ENCODE results near the gene SCAF8. TPM values are rescaled to one million over a fixed set of nuclear protein-coding genes. Genes with fewer than 3 reads are reported as not detected.
A peak's percentile ranks its signal among the peaks of the same experiment; 100 is the strongest.
"Not testable (repeated sequence)": the region's sequence is repeated elsewhere in the genome, so short reads cannot be mapped to it uniquely, and the experiment has no call there.

SCAF8 gene
- total and polyA plus RNA-seq, 2 experiments from 2014 or later: 10.3 to 22.3 TPM

DNA sequence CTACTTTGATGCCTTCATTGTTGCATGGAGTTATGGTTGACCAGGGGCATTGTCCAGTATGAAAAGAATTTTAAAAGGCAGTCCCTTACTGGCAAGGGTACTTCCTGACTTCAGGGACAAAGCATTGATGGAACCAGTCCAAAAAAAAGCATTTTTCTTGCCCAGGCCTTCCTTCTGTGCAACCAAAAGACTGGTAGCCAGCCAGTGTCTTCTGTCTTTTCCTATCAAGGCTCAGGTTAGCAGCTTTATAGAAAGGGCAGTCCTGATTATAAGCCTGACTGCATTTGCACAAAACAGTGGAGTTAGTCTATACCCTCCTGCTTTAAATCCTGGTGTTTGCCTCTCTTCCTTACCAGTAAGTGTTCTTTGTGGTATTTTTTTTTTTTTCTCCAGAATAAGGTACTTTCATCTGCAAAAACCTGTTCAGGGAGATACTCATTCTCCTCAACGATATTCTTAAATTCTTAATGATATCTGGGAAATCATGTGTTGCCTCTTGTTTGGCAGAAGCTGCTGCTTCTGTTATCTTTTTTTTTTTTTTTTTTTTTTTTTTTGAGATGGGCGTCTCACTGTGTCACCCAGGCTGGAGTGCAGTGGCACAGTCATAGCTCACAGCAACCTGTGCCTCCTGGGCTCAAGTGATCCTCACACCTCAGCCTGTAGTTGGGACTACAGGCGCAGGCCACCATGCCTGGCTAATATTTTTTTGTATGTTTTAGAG is 33.9 kb downstream of the SCAF8 start:
- H3K36me3 ChIP-seq (ENCODE audit: low read depth): no peaks in the 10 kb centered on the region
- no peak overlapping the region for H3K27ac ChIP-seq
- 56 to 68% methylated on average over 3 of the region's 3 CpGs for WGBS, 2 experiments (ENCODE audit: low coverage in 1 of 2, low lambda C conversion rate in 2 of 2, missing lambda C conversion rate in 2 of 2)
- no peak overlapping the region for H3K4me2 ChIP-seq (ENCODE audit: unreplicated experiment)
- H4K20me1 ChIP-seq (ENCODE audit: insufficient read depth): peaks cover 72% of the 10 kb centered on the region
- H3K9ac ChIP-seq: no peak overlapping the region
- H3F3A ChIP-seq (ENCODE audit: insufficient read depth): 0 out of 2 replicates have a peak, but pooled peaks cover 12% of the 10 kb centered on the region
- H3K9me3 ChIP-seq (ENCODE audit: low read depth): no peaks in the 10 kb centered on the region
- H3K9me2 ChIP-seq (ENCODE audit: insufficient read depth): no peaks in the 10 kb centered on the region
- no peak for TF ChIP-seq EZH2phosphoT487 (IDR thresholded peaks at IDR 0.05; ENCODE audit: insufficient read depth, low read depth)
- no peak for TF ChIP-seq EZH2 (IDR thresholded peaks at IDR 0.05; ENCODE audit: insufficient read depth, poor library complexity, severe bottlenecking)
- peak; percentile 28 for DNase-seq
- in situ Hi-C loops (cut with MboI): no loop called here
- no peak overlapping the region for H3K4me3 ChIP-seq
- H2AFZ ChIP-seq: no peak overlapping the region
- no peaks in the 10 kb centered on the region for H3K27me3 ChIP-seq (replicated peaks; ENCODE audit: insufficient read depth)
- peaks cover 13% of the 10 kb centered on the region for H3K4me1 ChIP-seq (ENCODE audit: insufficient read depth)
- H3K79me2 ChIP-seq (ENCODE audit: insufficient read depth): peaks cover 100% of the 10 kb centered on the region

- Histone ChIP-seq H3F3A (ENCODE audit: insufficient read depth) (0 out of 2 replicates have a peak, but pooled peaks cover 12% of the 10 kb centered on the region), H3K4me2 (ENCODE audit: unreplicated experiment) (no peak overlapping the region), H3K9ac (no peak overlapping the region), H4K20me1 (ENCODE audit: insufficient read depth) (peaks cover 66% of the 10 kb centered on the region), H3K36me3 (ENCODE audit: low read depth) (no peaks in the 10 kb centered on the region), H3K79me2 (ENCODE audit: insufficient read depth) (peaks cover 100% of the 10 kb centered on the region), H3K9me3 (ENCODE audit: low read depth) (no peaks in the 10 kb centered on the region), H2AFZ (no peak overlapping the region), H3K27ac (no peak overlapping the region), H3K4me1 (ENCODE audit: insufficient read depth) (peaks cover 13% of the 10 kb centered on the region), H3K4me3 (no peak overlapping the region), H3K9me2 (ENCODE audit: insufficient read depth) (no peaks in the 10 kb centered on the region), H3K27me3 (replicated peaks; ENCODE audit: insufficient read depth) (no peaks in the 10 kb centered on the region)
- DNase-seq: no peak
- in situ Hi-C loops (cut with MboI): no loop called here
- WGBS, 2 experiments (ENCODE audit: low coverage in 1 of 2, low lambda C conversion rate in 2 of 2, missing lambda C conversion rate in 2 of 2): 79 to 82% methylated on average over 3 of the region's 3 CpGs
- TF ChIP-seq EZH2phosphoT487 (IDR thresholded peaks at IDR 0.05; ENCODE audit: insufficient read depth, low read depth): no peak
- no peak for TF ChIP-seq EZH2 (IDR thresholded peaks at IDR 0.05; ENCODE audit: insufficient read depth, poor library complexity, severe bottlenecking)
These were observed 35.1 kb downstream of the SCAF8 start for GRCh38 chr6:154768280-154768679.

DNA sequence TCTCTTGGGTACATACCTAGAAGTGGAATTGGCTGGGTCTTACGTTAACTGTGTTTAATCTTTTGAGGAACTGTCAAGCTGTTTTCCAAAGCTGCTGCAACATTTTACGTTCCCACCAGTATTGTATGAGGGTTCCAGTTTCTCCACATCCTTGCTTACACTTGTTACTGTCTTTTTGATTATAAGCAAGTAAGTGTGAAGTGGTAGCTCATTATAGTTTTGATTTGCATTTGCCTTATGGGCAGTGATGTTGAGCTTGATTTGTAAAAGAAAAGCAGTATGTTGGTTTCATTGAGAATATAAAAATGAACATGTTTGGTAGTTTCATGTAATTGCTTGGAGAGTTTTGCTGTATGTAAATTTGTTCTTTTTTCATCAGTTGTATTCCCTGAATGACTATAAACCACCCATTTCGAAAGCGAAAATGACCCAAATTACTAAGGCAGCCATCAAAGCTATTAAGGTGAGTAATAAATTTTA is 40.4 kb downstream of the SCAF8 start:
- in situ Hi-C loops (cut with MboI): no loop called here
- 93 to 94% methylated on average over 4 of the region's 4 CpGs for WGBS, 2 experiments (ENCODE audit: low coverage in 1 of 2, low lambda C conversion rate in 2 of 2, missing lambda C conversion rate in 2 of 2)
- Histone ChIP-seq H3K9me3 (ENCODE audit: low read depth) (no peaks in the 10 kb centered on the region), H3K36me3 (ENCODE audit: low read depth) (0 out of 2 replicates have a peak, but pooled peaks cover 11% of the 10 kb centered on the region), H3K79me2 (ENCODE audit: insufficient read depth) (peaks cover 100% of the 10 kb centered on the region), H3F3A (ENCODE audit: insufficient read depth) (no peaks in the 10 kb centered on the region), H3K4me3 (no peak overlapping the region), H3K27me3 (replicated peaks; ENCODE audit: insufficient read depth) (no peaks in the 10 kb centered on the region), H3K27ac (no peak overlapping the region), H2AFZ (no peak overlapping the region), H3K4me2 (ENCODE audit: unreplicated experiment) (no peak overlapping the region), H4K20me1 (ENCODE audit: insufficient read depth) (peaks cover 28% of the 10 kb centered on the region), H3K9me2 (ENCODE audit: insufficient read depth) (no peaks in the 10 kb centered on the region), H3K9ac (no peak overlapping the region), H3K4me1 (ENCODE audit: insufficient read depth) (no peaks in the 10 kb centered on the region)
- DNase-seq: no peak
- TF ChIP-seq EZH2 (IDR thresholded peaks at IDR 0.05; ENCODE audit: insufficient read depth, poor library complexity, severe bottlenecking): no peak
- TF ChIP-seq EZH2phosphoT487 (IDR thresholded peaks at IDR 0.05; ENCODE audit: insufficient read depth, low read depth): no peak

DNA sequence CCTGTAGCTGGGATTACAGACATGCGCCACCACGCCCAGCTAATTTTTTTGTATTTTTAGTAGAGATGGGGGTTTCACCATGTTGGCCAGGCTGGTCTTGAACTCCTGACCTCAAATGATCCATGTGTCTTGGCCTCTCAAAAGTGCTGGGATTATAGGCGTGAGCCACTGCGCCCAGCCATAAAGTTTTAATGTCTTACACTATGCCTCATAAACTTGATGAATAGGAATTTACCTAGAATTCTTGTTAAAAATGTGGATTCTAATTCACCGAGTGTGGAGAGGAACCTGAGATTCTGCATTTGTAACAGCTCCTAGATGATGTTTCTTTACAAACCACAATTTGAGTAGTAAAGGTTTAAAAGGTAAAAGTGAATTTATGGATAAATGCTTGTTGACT is 45.9 kb downstream of the SCAF8 start:
- in situ Hi-C loops (cut with MboI): loop anchor here (25.0 kb wide), 1 partner anchor 617 kb away; no protein-coding TSS in a partner anchor
- not testable (repeated sequence) for H3K9me2 ChIP-seq (ENCODE audit: insufficient read depth)

More for the DNA sequence above, 45.9 kb downstream of the SCAF8 start:
- not testable (repeated sequence) for DNase-seq; H2AFZ ChIP-seq; H3K4me3 ChIP-seq; H3K27me3 ChIP-seq (replicated peaks; ENCODE audit: insufficient read depth); H3K9ac ChIP-seq; H3K9me3 ChIP-seq (ENCODE audit: low read depth); H3K27ac ChIP-seq; H4K20me1 ChIP-seq (ENCODE audit: insufficient read depth); H3K4me2 ChIP-seq (ENCODE audit: unreplicated experiment); H3F3A ChIP-seq (ENCODE audit: insufficient read depth); H3K4me1 ChIP-seq (ENCODE audit: insufficient read depth)
- WGBS, 2 experiments (ENCODE audit: low coverage in 1 of 2, low lambda C conversion rate in 2 of 2, missing lambda C conversion rate in 2 of 2): 92 to 99% methylated on average over 5 of the region's 5 CpGs
- H3K79me2 ChIP-seq (ENCODE audit: insufficient read depth): peaks cover 100% of the 10 kb centered on the region
- H3K36me3 ChIP-seq (ENCODE audit: low read depth): peaks cover 23% of the 10 kb centered on the region
